Neural cell (in vitro differentiated cells): ENCODE measurements around the gene NCF2. TPM values are rescaled to one million over a fixed set of nuclear protein-coding genes. Genes with fewer than 3 reads are reported as not detected.

Experiments
- H2AFZ ChIP-seq: fragments of 200-600, 300-800 bp; sonication (generic), shearing (Covaris generic); 2 replicates; pipeline ENCODE4 v1.6.0; 2014; ENCODE audit warnings: low read depth, mild to moderate bottlenecking, antibody characterized with exemption, low read length, moderate library complexity
- H3F3A ChIP-seq: fragments of 200-600 bp; shearing (Covaris generic); 2 replicates; pipeline ENCODE4 v1.6.1; 2016; ENCODE audit warnings: mild to moderate bottlenecking, moderate library complexity, mixed read lengths, antibody characterized with exemption, low read length; ENCODE audit not compliant: insufficient read depth, poor library complexity, severe bottlenecking
- H3K27ac ChIP-seq: fragments of 200-600, 300-800 bp; sonication (generic), shearing (Covaris generic); 2 replicates; pipeline ENCODE4 v1.5.1; 2014; ENCODE audit warnings: mild to moderate bottlenecking, low read length, moderate library complexity
- H3K27me3 ChIP-seq: fragments of 300-800, 200-600 bp; sonication (generic), shearing (Covaris generic); 2 replicates; pipeline ENCODE4 v1.6.0; 2014; ENCODE audit warnings: mild to moderate bottlenecking, low read depth, low read length, moderate library complexity; ENCODE audit not compliant: insufficient read depth
- H3K36me3 ChIP-seq: fragments of 300-800, 200-600 bp; sonication (generic), shearing (Covaris generic); 2 replicates; pipeline ENCODE4 v1.5.1; 2014; ENCODE audit warnings: mild to moderate bottlenecking, antibody characterized with exemption, low read length, moderate library complexity; ENCODE audit not compliant: insufficient read depth
- H3K4me2 ChIP-seq: fragments of 300-800, 200-600 bp; sonication (generic), shearing (Covaris generic); 2 replicates; pipeline ENCODE4 v1.6.0; 2014; ENCODE audit warnings: mild to moderate bottlenecking, low read length
- H3K4me3 ChIP-seq: fragments of 300-800, 200-600 bp; sonication (generic), shearing (Covaris generic); 2 replicates; pipeline ENCODE4 v1.5.1; 2014; ENCODE audit warnings: mild to moderate bottlenecking, low read length, moderate library complexity
- H3K79me2 ChIP-seq: fragments of 200-600 bp; shearing (Covaris generic); replicated peaks from 2 replicates; pipeline ENCODE4 v1.6.0; 2014; ENCODE audit warnings: mild to moderate bottlenecking, low read length, moderate library complexity; ENCODE audit not compliant: insufficient read depth
- H3K9ac ChIP-seq: fragments of 300-800, 200-600 bp; sonication (generic), shearing (Covaris generic); 2 replicates; pipeline ENCODE4 v1.6.1; 2016; ENCODE audit warnings: mild to moderate bottlenecking, low read length, mixed read lengths
- H3K9me2 ChIP-seq: fragments of 200-600 bp; shearing (Covaris generic); 2 replicates; pipeline ENCODE4 v1.6.1; 2016; ENCODE audit warnings: mild to moderate bottlenecking, low read length, mixed read lengths; ENCODE audit not compliant: insufficient read depth
- H3K9me3 ChIP-seq: fragments of 200-600, 300-800 bp; sonication (generic), shearing (Covaris generic); 2 replicates; pipeline ENCODE4 v1.6.1; 2016; ENCODE audit warnings: mild to moderate bottlenecking, mixed run types, low read length, moderate library complexity, mixed read lengths
- H4K20me1 ChIP-seq: fragments of 200-600 bp; shearing (Covaris generic); 2 replicates; pipeline ENCODE4 v1.6.1; 2016; ENCODE audit warnings: mild to moderate bottlenecking, mixed run types; ENCODE audit not compliant: insufficient read depth
- CTCF ChIP-seq: fragments of 450-650 bp; IDR thresholded peaks from 2 replicates; pipeline ENCODE4 v1.5.1; 2014; ENCODE audit warnings: antibody characterized with exemption, mild to moderate bottlenecking, moderate library complexity; ENCODE audit not compliant: poor library complexity, severe bottlenecking
- EP300 ChIP-seq: fragments of 450-650 bp; conservative IDR thresholded peaks from 2 replicates; pipeline ENCODE4 v1.6.1; 2014; ENCODE audit warnings: antibody characterized with exemption, mild to moderate bottlenecking, moderate library complexity; ENCODE audit not compliant: poor library complexity, severe bottlenecking
- EZH2 ChIP-seq: fragments of 200-600, 300-800 bp; shearing (Covaris generic), sonication (generic); IDR thresholded peaks from 2 replicates; pipeline ENCODE4 v1.6.1; 2014; ENCODE audit warnings: antibody characterized with exemption, low read length, borderline replicate concordance, mild to moderate bottlenecking; ENCODE audit not compliant: insufficient read depth, poor library complexity, severe bottlenecking
- MXI1 ChIP-seq: fragments of 450-650 bp; conservative IDR thresholded peaks from 2 replicates; pipeline ENCODE4 v1.6.1; 2014; ENCODE audit warnings: antibody characterized with exemption, mild to moderate bottlenecking; ENCODE audit not compliant: poor library complexity, severe bottlenecking
- POLR2AphosphoS5 ChIP-seq: IDR thresholded peaks from 2 replicates; pipeline ENCODE4 v1.6.1; 2012
- RAD21 ChIP-seq: fragments of 450-650 bp; conservative IDR thresholded peaks from 2 replicates; pipeline ENCODE4 v1.6.1; 2014; ENCODE audit warnings: antibody characterized with exemption, mild to moderate bottlenecking, moderate library complexity
- REST ChIP-seq: IDR thresholded peaks from 2 replicates; pipeline ENCODE4 v1.6.1; 2012; ENCODE audit warnings: borderline replicate concordance
- SMC3 ChIP-seq: fragments of 450-650 bp; conservative IDR thresholded peaks from 2 replicates; pipeline ENCODE4 v1.6.1; 2014; ENCODE audit warnings: antibody characterized with exemption, mild to moderate bottlenecking, moderate library complexity; ENCODE audit not compliant: poor library complexity
- TAF1 ChIP-seq: IDR thresholded peaks from 2 replicates; pipeline ENCODE4 v1.6.1; 2012; ENCODE audit warnings: low read depth
- polyA plus RNA-seq: library from polyadenylated mRNA; depleted of rRNA; stranded (reverse); fragments of >200 nt; gene quantifications from 2 replicates; pipeline ENCODE4 v1.2.3, GENCODE V29; 2014

The NCF2 gene
- polyA plus RNA-seq, 1 donor from 2014 or later = not detected

DNA sequence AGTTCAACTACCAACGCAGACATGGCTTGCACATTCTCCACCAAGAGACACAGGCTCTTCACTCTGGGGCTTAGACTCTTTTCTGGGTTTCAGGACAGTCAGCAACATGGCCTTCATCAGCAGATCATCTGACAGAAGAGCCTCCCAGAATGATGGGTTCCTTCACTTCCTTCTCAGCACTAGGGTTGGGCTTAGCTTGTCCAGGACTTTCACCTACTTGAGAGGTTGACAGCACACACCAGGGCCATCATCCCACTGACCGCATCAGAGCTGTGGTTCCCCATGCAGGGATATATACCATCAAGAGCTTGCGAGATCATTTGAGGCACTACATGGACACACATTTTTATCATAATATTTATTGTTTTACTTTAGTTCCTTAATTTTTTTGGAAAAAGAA, 10.4 kb upstream of the NCF2 start:
- H3K79me2 ChIP-seq = no peaks in the 10 kb centered on the region
- no peak overlapping the region for H3K27ac ChIP-seq

DNA sequence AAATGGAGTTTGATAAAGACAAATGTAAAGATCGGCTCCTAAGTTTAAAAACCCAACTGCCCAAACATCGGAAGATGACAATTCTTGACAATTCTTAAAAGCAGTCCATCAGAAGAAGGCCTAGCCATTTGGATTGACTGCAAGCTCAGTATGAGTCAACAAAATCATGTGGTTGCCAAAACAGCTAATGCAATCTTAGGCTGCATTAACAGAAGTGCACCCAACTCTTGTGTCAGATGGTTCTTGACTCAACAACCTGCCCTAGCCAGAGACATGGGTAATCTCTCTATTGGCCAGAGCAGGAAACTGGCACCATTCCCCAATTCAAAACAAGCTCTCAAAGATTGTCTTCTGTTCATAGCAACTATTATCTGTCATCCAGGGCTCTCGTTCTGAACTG, 9.9 kb upstream of the NCF2 start:
- H2AFZ ChIP-seq = no peak overlapping the region
- H3K9me2 ChIP-seq = no peaks in the 10 kb centered on the region
- no peak overlapping the region for H3K9ac ChIP-seq
- no peaks in the 10 kb centered on the region for H3K79me2 ChIP-seq
- H3K27ac ChIP-seq = no peak overlapping the region
- TF ChIP-seq RAD21 (no peak), SMC3 (no peak), EZH2 (no peak), POLR2AphosphoS5 (no peak), REST (no peak), TAF1 (no peak), CTCF (no peak), EP300 (no peak), MXI1 (no peak)
- H3K9me3 ChIP-seq = no peaks in the 10 kb centered on the region
- no peaks in the 10 kb centered on the region for H4K20me1 ChIP-seq
- no peak overlapping the region for H3K4me3 ChIP-seq
- H3K4me2 ChIP-seq = no peak overlapping the region
- H3K36me3 ChIP-seq = no peaks in the 10 kb centered on the region
- H3F3A ChIP-seq = no peaks in the 10 kb centered on the region
- H3K27me3 ChIP-seq = no peaks in the 10 kb centered on the region

More for the DNA sequence above, 10.4 kb upstream of the NCF2 start:
- TF ChIP-seq TAF1 = no peak
- no peak for TF ChIP-seq EZH2
- TF ChIP-seq POLR2AphosphoS5 = no peak
- no peak for TF ChIP-seq CTCF
- Histone ChIP-seq H3K4me2 (no peak overlapping the region), H3F3A (no peaks in the 10 kb centered on the region), H3K9me3 (no peaks in the 10 kb centered on the region), H3K36me3 (no peaks in the 10 kb centered on the region), H3K9me2 (no peaks in the 10 kb centered on the region), H3K4me3 (no peak overlapping the region), H3K9ac (no peak overlapping the region), H4K20me1 (no peaks in the 10 kb centered on the region), H3K27me3 (no peaks in the 10 kb centered on the region), H2AFZ (no peak overlapping the region)
